ENCODE data around the gene NUDT21.

DNA sequence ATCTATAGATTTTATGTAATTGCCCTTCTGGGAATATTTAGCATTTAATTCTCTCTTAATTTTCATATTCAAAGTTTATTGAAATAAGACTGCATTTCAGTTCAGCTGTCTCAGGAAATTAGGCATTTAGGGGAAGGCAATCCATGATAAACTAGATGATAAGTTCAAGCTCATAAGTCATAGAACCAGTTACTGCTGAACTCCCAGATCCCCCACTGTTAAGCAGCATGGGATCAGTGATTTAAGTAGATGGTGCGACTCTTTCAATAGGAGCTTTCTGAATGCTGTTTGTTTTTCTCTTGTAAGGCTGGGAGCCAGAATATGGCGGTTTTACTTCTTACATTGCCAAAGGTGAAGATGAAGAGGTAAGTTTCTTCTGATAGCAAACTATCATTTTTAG lies 24.1 kb upstream of the NUDT21 start:
- TF ChIP-seq, protein P1, sequence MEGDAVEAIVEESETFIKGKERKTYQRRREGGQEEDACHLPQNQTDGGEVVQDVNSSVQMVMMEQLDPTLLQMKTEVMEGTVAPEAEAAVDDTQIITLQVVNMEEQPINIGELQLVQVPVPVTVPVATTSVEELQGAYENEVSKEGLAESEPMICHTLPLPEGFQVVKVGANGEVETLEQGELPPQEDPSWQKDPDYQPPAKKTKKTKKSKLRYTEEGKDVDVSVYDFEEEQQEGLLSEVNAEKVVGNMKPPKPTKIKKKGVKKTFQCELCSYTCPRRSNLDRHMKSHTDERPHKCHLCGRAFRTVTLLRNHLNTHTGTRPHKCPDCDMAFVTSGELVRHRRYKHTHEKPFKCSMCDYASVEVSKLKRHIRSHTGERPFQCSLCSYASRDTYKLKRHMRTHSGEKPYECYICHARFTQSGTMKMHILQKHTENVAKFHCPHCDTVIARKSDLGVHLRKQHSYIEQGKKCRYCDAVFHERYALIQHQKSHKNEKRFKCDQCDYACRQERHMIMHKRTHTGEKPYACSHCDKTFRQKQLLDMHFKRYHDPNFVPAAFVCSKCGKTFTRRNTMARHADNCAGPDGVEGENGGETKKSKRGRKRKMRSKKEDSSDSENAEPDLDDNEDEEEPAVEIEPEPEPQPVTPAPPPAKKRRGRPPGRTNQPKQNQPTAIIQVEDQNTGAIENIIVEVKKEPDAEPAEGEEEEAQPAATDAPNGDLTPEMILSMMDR (IDR thresholded peaks at IDR 0.05) = no peak
- no peak for TF ChIP-seq POLR2A (IDR thresholded peaks at IDR 0.05)

Measured in ovary (tissue), 3 donors.